ENCODE data around the gene XYLT1. TPM values are rescaled to one million over a fixed set of nuclear protein-coding genes. Genes with fewer than 3 reads are reported as not detected.

XYLT1 gene
- total RNA-seq, 1 donor from 2014 or later = 0.23 TPM

GRCh38 chr16:17433577-17434451 is 36.9 kb downstream of the XYLT1 start:
- TF ChIP-seq CTCF (conservative IDR thresholded peaks at IDR 0.05; ENCODE audit: low read depth, low read length) = no peak
- no peak overlapping the region for H3K4me3 ChIP-seq (ENCODE audit: low read depth, low read length)
- no peak for DNase-seq (ENCODE audit: low read depth)

GRCh38 chr16:17432901-17433576 is 37.7 kb downstream of the XYLT1 start:
- no peak overlapping the region for H3K4me3 ChIP-seq (ENCODE audit: low read depth, low read length)
- TF ChIP-seq CTCF (conservative IDR thresholded peaks at IDR 0.05; ENCODE audit: low read depth, low read length) = no peak
- no peak for DNase-seq (ENCODE audit: low read depth)

GRCh38 chr16:17431968-17432625 is 38.7 kb downstream of the XYLT1 start:
- no peak overlapping the region for H3K4me3 ChIP-seq (ENCODE audit: low read depth, low read length)
- no peak for TF ChIP-seq CTCF (conservative IDR thresholded peaks at IDR 0.05; ENCODE audit: low read depth, low read length)
- no peak for DNase-seq (ENCODE audit: low read depth)

GRCh38 chr16:17431012-17431411 is 39.7 kb downstream of the XYLT1 start:
- DNase-seq (ENCODE audit: low read depth) = no peak
- H3K4me3 ChIP-seq (ENCODE audit: low read depth, low read length) = no peak overlapping the region
- TF ChIP-seq CTCF (conservative IDR thresholded peaks at IDR 0.05; ENCODE audit: low read depth, low read length) = no peak

GRCh38 chr16:17426451-17426850 is 44.3 kb downstream of the XYLT1 start:
- TF ChIP-seq CTCF (conservative IDR thresholded peaks at IDR 0.05; ENCODE audit: low read depth, low read length) = no peak
- H3K4me3 ChIP-seq (ENCODE audit: low read depth, low read length) = no peak overlapping the region
- DNase-seq (ENCODE audit: low read depth) = no peak

GRCh38 chr16:17424771-17425170 is 46.0 kb downstream of the XYLT1 start:
- DNase-seq (ENCODE audit: low read depth) = no peak
- H3K4me3 ChIP-seq (ENCODE audit: low read depth, low read length) = no peak overlapping the region
- no peak for TF ChIP-seq CTCF (conservative IDR thresholded peaks at IDR 0.05; ENCODE audit: low read depth, low read length)
